ENCODE results near the gene OR10H4. TPM values are rescaled to one million over a fixed set of nuclear protein-coding genes. Genes with fewer than 3 reads are reported as not detected.
A peak's percentile ranks its signal among the peaks of the same experiment; 100 is the strongest.

OR10H4 gene
- total and polyA plus RNA-seq, 2 of the 13 experiments (the other 11 are each of a cell fraction or from before 2014, with no cell fraction given): not detected

- TF ChIP-seq CEBPZ (IDR thresholded peaks at IDR 0.05; ENCODE audit: low read length) (no peak), SAFB2 (CRISPR knock-in tag; IDR thresholded peaks at IDR 0.05; ENCODE audit: borderline replicate concordance, low read depth) (no peak), NCOA2 (CRISPR knock-in tag; IDR thresholded peaks at IDR 0.05) (peak; percentile 50; the same call in 1 of the 2 replicates), ZNF256 (CRISPR knock-in tag; conservative IDR thresholded peaks at IDR 0.05) (no peak), RNF219 (CRISPR knock-in tag; IDR thresholded peaks at IDR 0.05) (no peak), ZNF563 (CRISPR knock-in tag; IDR thresholded peaks at IDR 0.05) (no peak; the same call in 1 of the 2 replicates), ZNF607 (CRISPR knock-in tag; IDR thresholded peaks at IDR 0.05; ENCODE audit: borderline replicate concordance) (no peak), PHF5A (CRISPR knock-in tag; IDR thresholded peaks at IDR 0.05; ENCODE audit: low read depth, unreplicated experiment) (no peak), AGO2 (optimal IDR thresholded peaks at IDR 0.05; ENCODE audit: low read depth, low read length) (no peak), PRDM4 (CRISPR knock-in tag; IDR thresholded peaks at IDR 0.05; ENCODE audit: borderline replicate concordance) (no peak), SIN3B (IDR thresholded peaks at IDR 0.05; ENCODE audit: low read length) (no peak), MED13 (CRISPR knock-in tag; IDR thresholded peaks at IDR 0.05) (no peak), MAFK (conservative IDR thresholded peaks at IDR 0.05 in 1 of 2, IDR thresholded peaks at IDR 0.05 in 1 of 2; ENCODE audit: low read length in 2 of 2) (no peak), ZBTB21 (CRISPR knock-in tag; IDR thresholded peaks at IDR 0.05) (no peak), GFI1 (CRISPR knock-in tag; IDR thresholded peaks at IDR 0.05; ENCODE audit: borderline replicate concordance) (peak; percentile 89), HHEX (CRISPR knock-in tag; IDR thresholded peaks at IDR 0.05) (no peak), SMAD9 (CRISPR knock-in tag; IDR thresholded peaks at IDR 0.05) (no peak), SALL1 (CRISPR knock-in tag; IDR thresholded peaks at IDR 0.05) (peak; percentile 51; the same call in 1 of the 2 replicates), ZNF232 (CRISPR knock-in tag; IDR thresholded peaks at IDR 0.05; ENCODE audit: borderline replicate concordance) (no peak), NCOA1 (CRISPR knock-in tag; IDR thresholded peaks at IDR 0.05) (no peak)
Measured at GRCh38 chr19:15934332-15935078, 14.3 kb upstream of the OR10H4 start, which contains the start of gene CYP4F11 (continued).

Data from HepG2 (cell line).